H1 (cell line): ENCODE measurements around the gene MAP4K4. TPM values are rescaled to one million over a fixed set of nuclear protein-coding genes. Genes with fewer than 3 reads are reported as not detected.

ENCODE experiments used
- CTCF ChIA-PET: fragments of 300-600 bp; sonication (Branson Sonifier 250); formaldehyde crosslinking; loops from one replicate; lab custom pipeline; 2021; ENCODE audit not compliant: partially characterized antibody; lab: Charles Lee
- POLR2A ChIA-PET: fragments of 300-600 bp; sonication (Branson Sonifier 250); formaldehyde crosslinking; loops from one replicate; lab custom pipeline; 2021; ENCODE audit warnings: inconsistent platforms; ENCODE audit not compliant: partially characterized antibody; lab: Charles Lee
- DNase-seq, 2 experiments: peaks; one replicate each; pipeline versions ENCODE4 v3.0.0 to v3.0.0-alpha.2; 2010 to 2022; ENCODE audit warnings: low spot score in 2 of 2, low read depth in 1 of 2, mixed read lengths in 1 of 2
- FAIRE-seq: peaks from 2 replicates; lab custom pipeline; 2011; peaks lifted over from hg19 to GRCh38; lab: Jason Lieb, UNC
- H2AFZ ChIP-seq: 2 replicates; pipeline ENCODE4 v1.8.1; 2012; ENCODE audit warnings: low read length, inconsistent platforms
- H2AK5ac ChIP-seq: 2 replicates; pipeline ENCODE4 v1.6.1; 2013; ENCODE audit warnings: low read depth, low read length
- H2BK120ac ChIP-seq: replicated peaks from 2 replicates; pipeline ENCODE3; 2013; ENCODE audit warnings: low read depth, low read length, inconsistent platforms
- H2BK12ac ChIP-seq: 2 replicates; pipeline ENCODE4 v1.6.1; 2013; ENCODE audit warnings: low read depth, low read length
- H2BK15ac ChIP-seq: 2 replicates; pipeline ENCODE4 v1.6.1; 2013; ENCODE audit warnings: low read length
- H2BK20ac ChIP-seq: 2 replicates; pipeline ENCODE4 v1.6.1; 2013; ENCODE audit warnings: low read length
- H2BK5ac ChIP-seq: 2 replicates; pipeline ENCODE4 v1.6.1; 2013; ENCODE audit warnings: low read depth, low read length
- H3K14ac ChIP-seq: 2 replicates; pipeline ENCODE4 v1.6.1; 2013; ENCODE audit warnings: inconsistent platforms; ENCODE audit not compliant: insufficient read length
- H3K18ac ChIP-seq: 2 replicates; pipeline ENCODE4 v1.6.1; 2013; ENCODE audit warnings: low read length; ENCODE audit errors: extremely low read depth
- H3K23ac ChIP-seq: 2 replicates; pipeline ENCODE4 v1.6.1; 2013; ENCODE audit warnings: inconsistent platforms; ENCODE audit not compliant: insufficient read length
- H3K23me2 ChIP-seq: 2 replicates; pipeline ENCODE4 v1.6.1; 2013; ENCODE audit warnings: low read depth, low read length
- H3K27ac ChIP-seq: 2 replicates; pipeline ENCODE4 v1.6.1; 2011; ENCODE audit warnings: low read depth, low read length, inconsistent platforms
- H3K27me3 ChIP-seq, 4 experiments: replicated peaks in 1 of 4; 1 replicate in 1 of 4; 2 replicates in 3 of 4; pipeline versions ENCODE4 v1.6.1 to v1.8.1; 2011 to 2013; ENCODE audit warnings: low read length in 3 of 4, mild to moderate bottlenecking in 3 of 4, inconsistent platforms in 2 of 4, mixed read lengths in 2 of 4, moderate library complexity in 1 of 4; ENCODE audit not compliant: control insufficient read depth in 3 of 4, insufficient read depth in 3 of 4; ENCODE audit errors: extremely low read depth in 1 of 4
- H3K36me3 ChIP-seq, 4 experiments: 2 replicates each; pipeline versions ENCODE4 v1.6.1 to v1.8.1; 2011 to 2013; ENCODE audit warnings: mild to moderate bottlenecking in 4 of 4, low read length in 3 of 4, moderate library complexity in 2 of 4, control low read depth in 1 of 4, inconsistent platforms in 1 of 4; ENCODE audit not compliant: insufficient read depth in 4 of 4, control insufficient read depth in 2 of 4
- H3K4ac ChIP-seq: replicated peaks from 2 replicates; pipeline ENCODE3; 2013; ENCODE audit warnings: low read length, low read depth, mixed read lengths, inconsistent platforms; ENCODE audit not compliant: insufficient read length
- H3K4me1 ChIP-seq, 4 experiments: replicated peaks in 1 of 4; 1 replicate in 1 of 4; 2 replicates in 3 of 4; pipeline versions ENCODE4 v1.6.1 to v1.8.1; 2011 to 2013; ENCODE audit warnings: low read length in 3 of 4, inconsistent platforms in 2 of 4, mixed read lengths in 1 of 4; ENCODE audit not compliant: insufficient read depth in 4 of 4, control insufficient read depth in 3 of 4
- H3K4me2 ChIP-seq, 2 experiments: 2 replicates each; pipeline versions ENCODE4 v1.6.1 to v1.8.1; 2011 to 2013; ENCODE audit warnings: low read depth in 2 of 2, low read length in 2 of 2, control low read depth in 1 of 2, inconsistent platforms in 1 of 2, mild to moderate bottlenecking in 1 of 2; ENCODE audit not compliant: insufficient read depth in 1 of 2
- H3K4me3 ChIP-seq, 4 experiments: fragments of 200-600, 300-600 bp in 1 of 4; sonication (generic), shearing (Covaris generic), sonication (Bioruptor Twin) in 1 of 4; 2 replicates each; pipeline versions ENCODE4 v1.5.1 to v1.8.1; 2011 to 2016; ENCODE audit warnings: low read length in 4 of 4, low read depth in 3 of 4, control low read depth in 2 of 4, inconsistent platforms in 2 of 4, mild to moderate bottlenecking in 2 of 4, mixed read lengths in 1 of 4, moderate library complexity in 1 of 4; ENCODE audit not compliant: insufficient read depth in 2 of 4; ENCODE audit errors: extremely low read depth in 1 of 4
- H3K56ac ChIP-seq: replicated peaks from 2 replicates; pipeline ENCODE3; 2013; ENCODE audit warnings: low read depth, mild to moderate bottlenecking, mixed read lengths, low read length, inconsistent platforms; ENCODE audit not compliant: insufficient read length
- H3K79me1 ChIP-seq: 2 replicates; pipeline ENCODE4 v1.6.1; 2013; ENCODE audit warnings: low read depth, low read length, control low read depth
- H3K79me2 ChIP-seq, 2 experiments: 2 replicates each; pipeline versions ENCODE4 v1.6.1 to v1.8.1; 2012 to 2013; ENCODE audit warnings: low read length in 2 of 2, mild to moderate bottlenecking in 2 of 2, inconsistent platforms in 1 of 2; ENCODE audit not compliant: insufficient read depth in 2 of 2, control insufficient read depth in 1 of 2
- H3K9ac ChIP-seq, 4 experiments: replicated peaks in 1 of 4; 1 replicate in 1 of 4; 2 replicates in 3 of 4; pipeline versions ENCODE4 v1.6.1 to v1.8.1; 2011 to 2013; ENCODE audit warnings: low read depth in 3 of 4, low read length in 3 of 4, control low read depth in 2 of 4, mild to moderate bottlenecking in 2 of 4, moderate library complexity in 2 of 4, inconsistent platforms in 1 of 4; ENCODE audit errors: extremely low read depth in 1 of 4
- H3K9me3 ChIP-seq, 2 experiments: 2 replicates each; pipeline versions ENCODE4 v1.6.1 to v1.8.1; 2012 to 2013; ENCODE audit warnings: mild to moderate bottlenecking in 2 of 2, moderate library complexity in 2 of 2, control low read depth in 1 of 2, inconsistent platforms in 1 of 2, low read depth in 1 of 2, low read length in 1 of 2, mixed read lengths in 1 of 2; ENCODE audit not compliant: insufficient read depth in 2 of 2
- H4K20me1 ChIP-seq, 2 experiments: replicated peaks in 1 of 2; 2 replicates each; pipeline versions ENCODE3 to v1.8.1; 2011 to 2013; ENCODE audit warnings: inconsistent platforms in 2 of 2, low read length in 2 of 2, mild to moderate bottlenecking in 1 of 2; ENCODE audit not compliant: insufficient read depth in 2 of 2, control insufficient read depth in 1 of 2
- H4K5ac ChIP-seq: 2 replicates; pipeline ENCODE4 v1.6.1; 2013; ENCODE audit warnings: low read length, low read depth, mixed read lengths, inconsistent platforms; ENCODE audit not compliant: insufficient read length
- H4K8ac ChIP-seq: 2 replicates; pipeline ENCODE4 v1.8.0; 2013; ENCODE audit warnings: mild to moderate bottlenecking, moderate library complexity, low read length, inconsistent platforms; ENCODE audit not compliant: insufficient read depth; ENCODE audit errors: extremely low read depth
- H4K91ac ChIP-seq: replicated peaks from 2 replicates; pipeline ENCODE3; 2013; ENCODE audit warnings: low read length, mixed read lengths, inconsistent platforms; ENCODE audit not compliant: insufficient read length
- GTF2F1 ChIP-seq: IDR thresholded peaks from 2 replicates; pipeline ENCODE4 v1.6.1; 2012; ENCODE audit warnings: low read depth, low read length, improper control_type of control experiment, borderline replicate concordance
- NANOG ChIP-seq: IDR thresholded peaks from 2 replicates; pipeline ENCODE4 v1.6.1; 2011; ENCODE audit warnings: low read length, low read depth, mild to moderate bottlenecking, inconsistent platforms; ENCODE audit not compliant: insufficient read depth, poor library complexity, severe bottlenecking
- SIRT6 ChIP-seq: IDR thresholded peaks from one replicate; pipeline ENCODE4 v1.7.1; 2012; ENCODE audit warnings: low read length, inconsistent platforms
- SUZ12 ChIP-seq: fragments of 200-600 bp; sonication (generic); IDR thresholded peaks from 2 replicates; pipeline ENCODE4 v1.6.1; 2012; ENCODE audit warnings: mild to moderate bottlenecking, inconsistent platforms, low read length, moderate library complexity, mixed read lengths
- TBP ChIP-seq: IDR thresholded peaks from 2 replicates; pipeline ENCODE4 v1.6.1; 2011; ENCODE audit warnings: low read depth, low read length, improper control_type of control experiment
- TCF12 ChIP-seq: IDR thresholded peaks from 2 replicates; pipeline ENCODE4 v1.6.1; 2011; ENCODE audit warnings: low read depth, mild to moderate bottlenecking, low read length
- polyA plus RNA-seq, 7 experiments: library from polyadenylated mRNA; depleted of rRNA in 3 of 7; stranded (reverse) in 5 of 7; unstranded in 2 of 7; fragments of >200 nt in 5 of 7; fragments of 200-250 nt in 2 of 7; gene quantifications; 1 replicate in 5 of 7; 2 replicates in 1 of 7; 4 replicates in 1 of 7; pipeline versions ENCODE4 v1.2.1 to v1.2.3, GENCODE V29; 2011 to 2013; ENCODE audit warnings: missing spikeins in 2 of 7, mixed read lengths in 2 of 7
- total RNA-seq: library from RNA; stranded (reverse); fragmentation: NEBNext Ultra II Directional; extraction: Animal tissue kit (Norgen Biotek cat#: 25700); gene quantifications from 2 replicates; pipeline ENCODE4 v1.2.1, GENCODE V29; 2021

The MAP4K4 gene
- total and polyA plus RNA-seq, 2 of the 8 experiments (the other 6 are each of a cell fraction or from before 2014, with no cell fraction given) = 53.2 to 138 TPM

DNA sequence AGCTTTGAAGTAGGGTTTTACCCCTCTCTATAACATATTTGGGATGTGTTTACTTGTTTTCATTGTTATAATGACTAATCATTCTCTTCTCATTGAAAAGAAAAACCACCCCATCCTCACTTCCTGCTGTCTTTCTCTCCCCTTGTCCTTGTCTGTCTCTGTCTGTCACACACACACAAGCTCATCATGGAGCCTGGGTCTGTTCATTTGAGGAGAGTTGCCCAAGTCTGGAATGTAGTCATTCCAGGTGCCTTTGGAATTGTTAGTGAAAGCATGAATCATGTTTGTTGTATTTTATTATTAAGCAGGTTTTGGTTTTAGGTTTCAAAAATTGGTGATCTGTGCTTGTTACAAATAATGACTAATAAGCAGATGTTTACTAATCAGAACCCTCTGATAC is 160.7 kb downstream of the MAP4K4 start:
- H3K27ac ChIP-seq = no peak overlapping the region
- peaks cover 5 to 58% (median 28%) of the 10 kb centered on the region in 4 experiments for H3K36me3 ChIP-seq
- no peak for FAIRE-seq
- TF ChIP-seq NANOG = no peak
- no peak for TF ChIP-seq TBP
- no peak for TF ChIP-seq GTF2F1
- no peak for TF ChIP-seq SIRT6
- TF ChIP-seq TCF12 = no peak
- TF ChIP-seq SUZ12 = no peak

More for the DNA sequence above, 160.7 kb downstream of the MAP4K4 start:
- POLR2A ChIA-PET = no interaction called here
- H3K79me1 ChIP-seq = peaks cover 2% of the 10 kb centered on the region; the same call in 1 of the 2 replicates
- H3K4me1 ChIP-seq = no peaks in the 10 kb centered on the region
- H2AFZ ChIP-seq = no peak overlapping the region
- no peak overlapping the region for H2BK15ac ChIP-seq
- DNase-seq = no peak
- H3K18ac ChIP-seq = no peak overlapping the region
- H3K4me3 ChIP-seq = no peak overlapping the region
- no peaks in the 10 kb centered on the region for H3K9me3 ChIP-seq
- no peak overlapping the region for H3K14ac ChIP-seq
- peaks cover 0 to 3% of the 10 kb centered on the region in 2 experiments for H4K20me1 ChIP-seq
- no peaks in the 10 kb centered on the region for H3K27me3 ChIP-seq
- H3K56ac ChIP-seq = no peak overlapping the region
- no peaks in the 10 kb centered on the region for H3K23me2 ChIP-seq
- H2BK12ac ChIP-seq = no peak overlapping the region
- no peak overlapping the region for H2BK20ac ChIP-seq
- no peak overlapping the region for H2AK5ac ChIP-seq
- CTCF ChIA-PET = interaction anchor here (2.1 kb wide), 1 partner anchor 65 kb away, joined by 5 read pairs; no protein-coding TSS in a partner anchor
- H2BK120ac ChIP-seq = no peak overlapping the region
- no peaks in the 10 kb centered on the region; a peak in 1 of 4 replicates for H3K79me2 ChIP-seq
- H2BK5ac ChIP-seq = no peak overlapping the region
- no peak overlapping the region for H3K23ac ChIP-seq
- H3K4me2 ChIP-seq = no peak overlapping the region
- no peak overlapping the region for H4K91ac ChIP-seq
- no peak overlapping the region for H3K9ac ChIP-seq
- no peak overlapping the region for H3K4ac ChIP-seq
- H4K5ac ChIP-seq = no peak overlapping the region
- no peak overlapping the region for H4K8ac ChIP-seq
